Measurements from ENCODE around the gene FAM25G.

FAM25G gene

DNA sequence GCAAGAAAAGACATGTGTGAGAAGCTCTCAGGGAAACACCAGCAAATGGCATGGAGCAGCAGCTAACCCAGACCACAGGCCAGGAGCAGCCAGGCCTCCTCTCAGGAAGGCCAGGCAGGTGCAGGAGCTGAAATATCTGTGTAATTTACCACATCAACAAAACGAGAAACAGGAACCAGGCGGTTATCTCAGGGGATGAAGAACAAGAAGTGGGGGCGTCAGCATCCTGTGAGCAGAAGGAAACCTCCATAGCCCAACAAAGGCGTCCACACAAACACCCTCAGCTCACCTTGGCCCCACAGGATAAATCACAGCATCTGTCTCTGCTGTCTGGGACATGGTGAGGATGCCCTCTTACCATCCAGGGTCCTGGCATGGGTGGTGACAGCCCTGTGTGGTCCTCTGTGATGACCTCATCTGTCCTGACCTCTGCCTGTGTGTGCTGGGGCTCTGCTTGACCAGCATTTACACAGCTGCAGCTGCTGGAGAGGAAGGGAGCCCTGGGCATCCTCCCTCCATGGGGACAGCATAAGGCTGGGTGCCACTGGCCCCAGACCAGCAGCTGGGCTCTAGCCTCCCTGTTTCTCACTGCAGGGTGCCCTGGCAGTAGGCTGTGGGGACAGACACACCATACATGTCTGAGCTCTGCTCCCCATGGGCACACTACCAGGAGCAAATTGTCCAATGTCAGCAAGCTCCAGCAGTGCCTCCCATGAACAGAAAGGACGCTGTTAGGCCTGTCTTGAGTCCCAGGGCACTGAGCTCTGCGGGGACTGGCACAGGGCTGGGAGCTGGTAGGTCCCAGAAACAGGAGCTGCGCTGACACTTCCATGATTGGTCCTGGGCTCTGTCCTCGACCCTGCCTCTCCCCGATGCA is 42.2 kb downstream of the FAM25G start:
- DNase-seq (ENCODE audit: low read depth in 2 of 2, low spot score in 1 of 2), result no peak

DNA sequence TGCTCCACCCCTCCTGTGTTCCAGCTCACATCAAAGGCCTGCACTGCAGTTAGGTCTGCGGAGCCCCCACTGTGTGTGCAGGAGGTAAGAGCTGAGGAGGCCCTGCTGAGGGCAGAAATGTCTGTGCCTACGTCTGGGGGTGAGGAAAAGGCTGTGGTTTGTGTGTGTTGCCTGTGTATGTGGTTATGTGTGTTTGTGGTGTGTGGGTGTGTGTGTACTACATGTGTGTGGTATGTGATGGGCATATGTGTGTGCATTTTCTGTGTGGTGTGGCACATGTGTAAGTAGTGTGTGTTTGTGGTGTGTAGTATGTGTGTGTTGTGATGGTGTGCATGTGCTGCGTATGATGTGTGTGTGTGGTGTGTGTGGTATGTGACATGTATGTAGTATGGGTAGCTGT is 43.8 kb downstream of the FAM25G start:
- DNase-seq (ENCODE audit: low read depth in 2 of 2, low spot score in 1 of 2), result no peak

DNA sequence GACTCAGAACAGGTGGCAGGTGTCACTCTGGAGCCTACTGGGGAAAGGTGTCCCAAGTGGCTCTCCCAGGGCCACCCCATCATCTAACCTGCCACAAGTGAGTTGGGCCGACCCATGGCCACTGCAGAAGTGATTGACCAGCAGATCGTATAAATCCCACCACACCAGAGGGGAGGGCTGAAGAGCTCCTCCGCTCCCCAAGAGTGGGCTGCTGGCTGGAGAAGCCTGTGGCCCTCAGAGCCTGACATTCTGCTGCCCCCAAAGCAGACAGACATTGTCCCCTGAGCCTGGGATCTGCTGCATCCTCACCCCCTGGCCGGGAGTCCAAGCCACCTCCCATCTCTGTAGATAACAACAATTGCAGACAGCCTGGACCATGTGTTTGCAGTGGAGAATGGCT is 44.3 kb downstream of the FAM25G start:
- DNase-seq (ENCODE audit: low read depth in 2 of 2, low spot score in 1 of 2), result no peak

DNA sequence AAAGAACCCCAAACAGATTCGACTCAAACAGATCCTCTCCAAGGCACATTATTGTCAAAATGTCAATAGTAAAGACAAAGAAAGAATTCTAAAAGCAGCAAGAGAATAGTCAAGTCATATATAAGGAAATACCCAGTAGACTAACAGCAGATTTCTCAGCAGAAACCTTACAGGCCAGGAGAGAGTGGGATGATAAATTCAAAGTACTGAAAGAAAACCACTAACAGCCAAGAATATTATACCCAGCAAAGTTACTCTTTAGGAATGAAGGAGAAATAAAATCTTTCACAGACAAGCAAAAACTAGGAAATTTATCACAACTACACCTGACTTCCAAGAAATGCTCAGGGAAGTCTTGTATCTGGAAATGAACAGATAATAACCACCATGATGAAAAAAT is 45.8 kb downstream of the FAM25G start:
- no peak for DNase-seq (ENCODE audit: low read depth in 2 of 2, low spot score in 1 of 2)

DNA sequence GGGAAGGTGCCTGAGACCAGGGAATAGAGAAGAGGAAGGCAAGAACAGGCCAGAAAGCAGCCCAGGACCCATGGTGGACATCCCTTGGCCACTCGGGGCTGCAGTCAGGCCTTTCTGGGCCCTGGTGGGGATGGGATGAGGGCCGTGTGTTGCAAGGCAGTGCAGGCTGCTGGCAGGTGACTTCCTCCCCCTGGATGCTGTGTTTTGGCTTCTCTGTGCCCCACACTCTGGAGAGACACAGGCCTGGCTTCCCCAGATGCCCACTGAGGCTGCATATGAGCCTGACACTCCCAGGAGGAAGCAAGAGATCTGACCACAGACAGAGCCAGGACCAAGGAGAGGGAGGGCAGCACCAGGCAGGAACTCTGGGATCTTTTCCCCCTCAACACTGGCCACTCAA is 47.5 kb downstream of the FAM25G start:
- DNase-seq (ENCODE audit: low read depth in 2 of 2, low spot score in 1 of 2), result no peak

DNA sequence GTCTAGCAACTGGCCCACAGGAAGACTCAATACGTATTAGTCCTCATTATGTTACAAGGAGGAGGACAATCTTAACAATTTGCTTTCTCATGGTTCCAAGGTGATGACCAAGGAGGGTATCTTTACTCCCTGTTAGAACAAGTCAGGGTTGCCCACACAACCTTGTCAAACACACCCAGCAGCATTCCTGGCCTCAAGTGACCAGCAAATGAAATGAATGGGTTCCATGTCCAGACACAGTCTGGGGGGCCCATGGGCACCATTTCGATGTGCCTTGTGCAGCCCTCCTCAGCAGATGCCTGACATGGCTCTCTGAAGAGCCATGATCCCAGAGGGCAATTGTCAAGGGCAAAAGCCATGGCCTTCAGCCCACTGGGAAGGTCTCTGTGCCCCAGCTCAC is 48.4 kb downstream of the FAM25G start:
- DNase-seq (ENCODE audit: low read depth in 2 of 2, low spot score in 1 of 2), result no peak

DNA sequence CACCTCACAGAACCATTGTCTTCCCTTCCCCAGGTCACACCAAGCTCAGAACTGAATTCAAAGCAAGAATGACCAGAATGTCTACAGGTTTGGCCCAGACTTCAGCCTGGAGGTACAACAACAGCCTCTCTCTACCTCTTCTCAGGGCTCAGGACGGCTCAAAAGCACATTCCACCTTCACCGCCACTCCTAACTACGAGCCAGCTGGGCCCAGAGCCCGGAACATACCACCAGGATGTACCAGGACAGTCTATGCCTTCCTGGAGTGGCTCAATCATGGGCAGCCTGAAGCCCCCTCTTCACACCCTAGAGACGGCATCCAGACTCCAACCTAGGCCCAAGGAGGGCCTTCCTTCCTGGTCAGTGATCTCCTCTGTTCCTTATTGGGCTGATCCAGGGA is 49.1 kb downstream of the FAM25G start:
- no peak for DNase-seq (ENCODE audit: low read depth in 2 of 2, low spot score in 1 of 2)

DNA sequence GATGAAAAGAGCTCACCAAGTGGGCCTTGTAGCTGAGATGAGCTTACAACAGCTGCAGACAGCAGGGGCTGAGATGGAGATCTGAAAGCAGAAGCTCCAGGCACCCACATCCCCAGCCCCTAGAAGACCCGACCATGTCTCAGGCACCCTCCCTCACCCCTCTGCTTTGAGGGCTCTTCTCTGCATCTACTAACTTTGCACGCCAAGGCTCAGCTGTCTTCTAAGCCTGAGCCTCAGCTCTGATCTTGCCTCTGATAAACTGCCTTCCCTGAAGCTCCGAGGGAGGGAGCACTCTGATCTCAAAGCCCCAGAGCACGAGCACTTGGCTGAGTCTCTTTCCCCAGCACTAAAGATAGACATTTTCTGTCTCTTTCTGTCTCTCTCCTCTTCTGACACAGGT is 49.6 kb downstream of the FAM25G start:
- no peak for DNase-seq (ENCODE audit: low read depth in 2 of 2, low spot score in 1 of 2)

DNA sequence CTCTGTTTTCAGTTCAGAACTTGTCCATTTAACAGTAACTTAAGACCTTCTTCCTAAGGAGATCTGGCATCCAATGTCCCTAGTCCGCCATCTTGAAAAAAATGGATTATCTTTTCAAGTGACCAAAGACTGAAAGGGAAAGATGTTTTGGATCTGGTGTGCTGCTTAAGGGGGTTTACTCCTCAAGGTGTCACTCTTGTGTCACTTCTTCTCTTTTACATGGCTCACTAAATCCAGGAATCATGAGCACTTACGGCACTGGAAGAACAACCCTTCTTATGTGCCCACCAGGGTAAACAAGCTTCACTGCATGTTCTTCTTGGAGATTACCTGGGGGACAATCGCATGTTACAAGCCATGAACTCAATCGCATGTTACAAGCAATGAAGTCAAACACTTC is 51.3 kb downstream of the FAM25G start:
- no peak for DNase-seq (ENCODE audit: low read depth in 2 of 2, low spot score in 1 of 2)

DNA sequence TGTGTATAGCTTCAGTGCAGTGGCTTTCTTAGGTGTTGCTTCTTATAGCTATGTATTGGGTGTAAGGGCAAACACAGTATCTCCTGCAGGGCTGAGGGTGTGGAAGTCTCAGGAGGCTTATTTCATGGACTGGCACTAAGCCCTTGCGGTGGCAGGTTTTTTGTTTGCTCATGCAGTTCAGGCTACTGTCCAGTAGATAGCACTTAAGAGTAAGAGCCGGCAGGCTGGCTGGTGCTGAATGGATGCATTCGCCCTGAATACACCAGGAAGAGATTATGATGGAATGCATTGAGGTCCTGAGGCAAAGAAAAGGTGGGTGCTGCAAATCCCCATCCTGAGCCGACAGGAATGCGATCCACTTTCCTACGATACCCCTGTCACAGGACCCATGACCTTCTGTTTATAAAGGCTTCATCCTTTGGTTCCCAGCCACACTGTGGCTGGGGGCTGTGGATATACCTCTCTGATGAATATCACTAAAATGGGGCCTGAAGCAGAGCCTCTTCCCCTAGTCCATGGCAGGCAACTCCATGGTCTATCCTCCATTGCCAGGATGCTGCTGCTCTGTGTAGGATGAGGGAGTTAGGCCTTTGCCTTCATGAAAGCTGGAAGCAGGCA is 52.5 kb downstream of the FAM25G start:
- DNase-seq (ENCODE audit: low read depth in 2 of 2, low spot score in 1 of 2), result no peak
